ENCODE measurements around the gene PAPSS1.

The PAPSS1 gene

GRCh38 chr4:107685740-107686139 is 34.3 kb downstream of the PAPSS1 start:
- DNase-seq (ENCODE audit: low read depth, low spot score) = no peak
- H3K9me3 ChIP-seq (ENCODE audit: insufficient read depth, low read length) = no peaks in the 10 kb centered on the region
- H3K9ac ChIP-seq (ENCODE audit: insufficient read length, low read depth) = no peak overlapping the region
- no peaks in the 10 kb centered on the region for H3K4me1 ChIP-seq (ENCODE audit: insufficient read depth, insufficient read length)
- no peak overlapping the region for H3K4me3 ChIP-seq (ENCODE audit: insufficient read length, low read depth)
- peaks cover 24% of the 10 kb centered on the region for H3K36me3 ChIP-seq (ENCODE audit: insufficient read depth, insufficient read length, low read length)
- TF ChIP-seq ZNF274 (IDR thresholded peaks at IDR 0.05; ENCODE audit: low read depth, low read length) (no peak), YY1 (IDR thresholded peaks at IDR 0.05; ENCODE audit: insufficient read depth, insufficient read length) (no peak), SUZ12 (IDR thresholded peaks at IDR 0.05; ENCODE audit: extremely low read depth, insufficient read depth, insufficient read length) (no peak)
- H3K27me3 ChIP-seq (ENCODE audit: insufficient read depth, insufficient read length) = no peaks in the 10 kb centered on the region

DNA sequence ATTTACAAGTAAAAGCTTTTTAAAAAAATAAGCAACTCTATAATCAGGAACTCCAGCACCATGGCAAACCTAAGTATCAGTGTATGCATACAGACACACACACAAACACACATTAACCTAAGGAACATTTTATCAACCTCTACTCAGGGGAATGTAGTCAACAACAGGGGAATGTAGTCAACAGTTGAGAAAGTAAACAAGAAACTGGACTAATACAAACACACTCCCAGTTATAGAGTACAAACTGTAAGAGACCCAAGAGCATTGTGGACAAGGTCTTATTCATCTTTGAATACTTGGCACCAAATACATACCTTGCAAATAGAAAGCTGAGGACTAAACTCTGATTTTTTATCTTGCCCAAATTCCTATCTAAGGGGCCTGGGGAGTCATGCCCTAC is 36.2 kb downstream of the PAPSS1 start:
- H3K4me3 ChIP-seq (ENCODE audit: insufficient read length, low read depth) = no peak overlapping the region
- H3K4me1 ChIP-seq (ENCODE audit: insufficient read depth, insufficient read length) = no peaks in the 10 kb centered on the region
- no peak for DNase-seq (ENCODE audit: low read depth, low spot score)
- no peaks in the 10 kb centered on the region for H3K27me3 ChIP-seq (ENCODE audit: insufficient read depth, insufficient read length)
- TF ChIP-seq SUZ12 (IDR thresholded peaks at IDR 0.05; ENCODE audit: extremely low read depth, insufficient read depth, insufficient read length) (no peak), ZNF274 (IDR thresholded peaks at IDR 0.05; ENCODE audit: low read depth, low read length) (no peak), YY1 (IDR thresholded peaks at IDR 0.05; ENCODE audit: insufficient read depth, insufficient read length) (no peak)
- H3K9ac ChIP-seq (ENCODE audit: insufficient read length, low read depth) = no peak overlapping the region
- H3K36me3 ChIP-seq (ENCODE audit: insufficient read depth, insufficient read length, low read length) = peaks cover 29% of the 10 kb centered on the region
- H3K9me3 ChIP-seq (ENCODE audit: insufficient read depth, low read length) = no peaks in the 10 kb centered on the region

GRCh38 chr4:107682306-107682705 is 37.7 kb downstream of the PAPSS1 start:
- H3K9ac ChIP-seq (ENCODE audit: insufficient read length, low read depth) = no peak overlapping the region
- DNase-seq (ENCODE audit: low read depth, low spot score) = no peak
- H3K9me3 ChIP-seq (ENCODE audit: insufficient read depth, low read length) = no peaks in the 10 kb centered on the region
- no peak for TF ChIP-seq YY1 (IDR thresholded peaks at IDR 0.05; ENCODE audit: insufficient read depth, insufficient read length)
- no peak for TF ChIP-seq ZNF274 (IDR thresholded peaks at IDR 0.05; ENCODE audit: low read depth, low read length)
- no peak for TF ChIP-seq SUZ12 (IDR thresholded peaks at IDR 0.05; ENCODE audit: extremely low read depth, insufficient read depth, insufficient read length)
- H3K36me3 ChIP-seq (ENCODE audit: insufficient read depth, insufficient read length, low read length) = peaks cover 35% of the 10 kb centered on the region
- H3K4me3 ChIP-seq (ENCODE audit: insufficient read length, low read depth) = no peak overlapping the region
- no peaks in the 10 kb centered on the region for H3K4me1 ChIP-seq (ENCODE audit: insufficient read depth, insufficient read length)
- no peaks in the 10 kb centered on the region for H3K27me3 ChIP-seq (ENCODE audit: insufficient read depth, insufficient read length)

- DNase-seq (ENCODE audit: low read depth, low spot score) = no peak
- Histone ChIP-seq H3K36me3 (ENCODE audit: insufficient read depth, insufficient read length, low read length) (no peaks in the 10 kb centered on the region), H3K9me3 (ENCODE audit: insufficient read depth, low read length) (no peaks in the 10 kb centered on the region), H3K4me3 (ENCODE audit: insufficient read length, low read depth) (no peak overlapping the region), H3K9ac (ENCODE audit: insufficient read length, low read depth) (no peak overlapping the region), H3K4me1 (ENCODE audit: insufficient read depth, insufficient read length) (no peaks in the 10 kb centered on the region), H3K27me3 (ENCODE audit: insufficient read depth, insufficient read length) (no peaks in the 10 kb centered on the region)
- no peak for TF ChIP-seq SUZ12 (IDR thresholded peaks at IDR 0.05; ENCODE audit: extremely low read depth, insufficient read depth, insufficient read length)
- TF ChIP-seq YY1 (IDR thresholded peaks at IDR 0.05; ENCODE audit: insufficient read depth, insufficient read length) = no peak
- TF ChIP-seq ZNF274 (IDR thresholded peaks at IDR 0.05; ENCODE audit: low read depth, low read length) = no peak
Measured at GRCh38 chr4:107669068-107669467, 51.0 kb downstream of the PAPSS1 start.

GRCh38 chr4:107666134-107666533 is 53.9 kb downstream of the PAPSS1 start:
- no peaks in the 10 kb centered on the region for H3K9me3 ChIP-seq (ENCODE audit: insufficient read depth, low read length)
- no peak overlapping the region for H3K4me3 ChIP-seq (ENCODE audit: insufficient read length, low read depth)
- no peak for TF ChIP-seq ZNF274 (IDR thresholded peaks at IDR 0.05; ENCODE audit: low read depth, low read length)
- TF ChIP-seq YY1 (IDR thresholded peaks at IDR 0.05; ENCODE audit: insufficient read depth, insufficient read length) = no peak
- no peak for TF ChIP-seq SUZ12 (IDR thresholded peaks at IDR 0.05; ENCODE audit: extremely low read depth, insufficient read depth, insufficient read length)
- no peak overlapping the region for H3K9ac ChIP-seq (ENCODE audit: insufficient read length, low read depth)
- no peaks in the 10 kb centered on the region for H3K27me3 ChIP-seq (ENCODE audit: insufficient read depth, insufficient read length)
- H3K4me1 ChIP-seq (ENCODE audit: insufficient read depth, insufficient read length) = no peaks in the 10 kb centered on the region
- DNase-seq (ENCODE audit: low read depth, low spot score) = no peak
- H3K36me3 ChIP-seq (ENCODE audit: insufficient read depth, insufficient read length, low read length) = no peaks in the 10 kb centered on the region

- H3K9me3 ChIP-seq (ENCODE audit: insufficient read depth, low read length) = no peaks in the 10 kb centered on the region
- H3K4me1 ChIP-seq (ENCODE audit: insufficient read depth, insufficient read length) = no peaks in the 10 kb centered on the region
- no peaks in the 10 kb centered on the region for H3K36me3 ChIP-seq (ENCODE audit: insufficient read depth, insufficient read length, low read length)
- TF ChIP-seq SUZ12 (IDR thresholded peaks at IDR 0.05; ENCODE audit: extremely low read depth, insufficient read depth, insufficient read length) = no peak
- no peak for TF ChIP-seq YY1 (IDR thresholded peaks at IDR 0.05; ENCODE audit: insufficient read depth, insufficient read length)
- no peak for TF ChIP-seq ZNF274 (IDR thresholded peaks at IDR 0.05; ENCODE audit: low read depth, low read length)
- no peak overlapping the region for H3K9ac ChIP-seq (ENCODE audit: insufficient read length, low read depth)
- no peak for DNase-seq (ENCODE audit: low read depth, low spot score)
- H3K4me3 ChIP-seq (ENCODE audit: insufficient read length, low read depth) = no peak overlapping the region
- no peaks in the 10 kb centered on the region for H3K27me3 ChIP-seq (ENCODE audit: insufficient read depth, insufficient read length)
Measured at GRCh38 chr4:107665001-107665400, 55.0 kb downstream of the PAPSS1 start.

- DNase-seq (ENCODE audit: low read depth, low spot score) = no peak
- H3K27me3 ChIP-seq (ENCODE audit: insufficient read depth, insufficient read length) = no peaks in the 10 kb centered on the region
- H3K4me1 ChIP-seq (ENCODE audit: insufficient read depth, insufficient read length) = no peaks in the 10 kb centered on the region
- no peak overlapping the region for H3K4me3 ChIP-seq (ENCODE audit: insufficient read length, low read depth)
- H3K36me3 ChIP-seq (ENCODE audit: insufficient read depth, insufficient read length, low read length) = peaks cover 11% of the 10 kb centered on the region
- no peak for TF ChIP-seq SUZ12 (IDR thresholded peaks at IDR 0.05; ENCODE audit: extremely low read depth, insufficient read depth, insufficient read length)
- TF ChIP-seq ZNF274 (IDR thresholded peaks at IDR 0.05; ENCODE audit: low read depth, low read length) = no peak
- TF ChIP-seq YY1 (IDR thresholded peaks at IDR 0.05; ENCODE audit: insufficient read depth, insufficient read length) = no peak
- no peak overlapping the region for H3K9ac ChIP-seq (ENCODE audit: insufficient read length, low read depth)
- H3K9me3 ChIP-seq (ENCODE audit: insufficient read depth, low read length) = no peaks in the 10 kb centered on the region
Measured at GRCh38 chr4:107658400-107659336, 61.4 kb downstream of the PAPSS1 start.
